Stimulated activated naive CD8-positive, alpha-beta T cell treated with anti-CD3 and anti-CD28 coated beads, Interleukin-15, amount 100 ng/mL, for 72 hours (primary cell): Measurements from ENCODE around the gene LTBP2.

Source experiments
- ATAC-seq: fragments of 150-1000 bp; cut with Tn5 transposase; 2 replicates; pipeline ENCODE4 v1.10.0; 2021; ENCODE audit warnings: mild to moderate bottlenecking, moderate library complexity
- DNase-seq, 2 donors: peaks; one replicate each; pipeline ENCODE4 v3.0.0; 2021 to 2022
- H3K27ac Mint-ChIP-seq, 2 donors: one replicate each; pipeline ENCODE4 v1.8.0; 2022; ENCODE audit warnings: mild to moderate bottlenecking in 2 of 2, mixed read lengths in 2 of 2, moderate library complexity in 2 of 2
- H3K27me3 Mint-ChIP-seq: one replicate; pipeline ENCODE4 v1.8.0; 2022; ENCODE audit warnings: mixed read lengths
- H3K4me1 Mint-ChIP-seq: one replicate; pipeline ENCODE4 v1.8.0; 2022; ENCODE audit warnings: mild to moderate bottlenecking, mixed read lengths
- H3K4me3 Mint-ChIP-seq, 2 donors: one replicate each; pipeline ENCODE4 v1.8.0; 2022; ENCODE audit warnings: mild to moderate bottlenecking in 2 of 2, mixed read lengths in 2 of 2, moderate library complexity in 1 of 2
- H3K9me3 Mint-ChIP-seq, 2 donors: one replicate each; pipeline ENCODE4 v1.8.0; 2022; ENCODE audit warnings: mixed read lengths in 2 of 2

LTBP2 gene

GRCh38 chr14:74609721-74610120 lies 2.3 kb downstream of the LTBP2 start:
- H3K27ac Mint-ChIP-seq: no peak overlapping the region
- peaks cover 31% of the 10 kb centered on the region for H3K4me1 Mint-ChIP-seq
- H3K27me3 Mint-ChIP-seq: peaks cover 40% of the 10 kb centered on the region
- no peaks in the 10 kb centered on the region for H3K9me3 Mint-ChIP-seq
- ATAC-seq: no peak
- no peak for DNase-seq
- no peak overlapping the region for H3K4me3 Mint-ChIP-seq

GRCh38 chr14:74608959-74609611 lies 3.0 kb downstream of the LTBP2 start:
- H3K4me3 Mint-ChIP-seq: no peak overlapping the region

GRCh38 chr14:74606727-74607126 lies 5.3 kb downstream of the LTBP2 start:
- no peak overlapping the region for H3K27ac Mint-ChIP-seq
- peaks cover 12% of the 10 kb centered on the region for H3K4me1 Mint-ChIP-seq
- H3K4me3 Mint-ChIP-seq: no peak overlapping the region
- no peaks in the 10 kb centered on the region for H3K9me3 Mint-ChIP-seq
- ATAC-seq (no peak), DNase-seq (no peak)
- peaks cover 19% of the 10 kb centered on the region for H3K27me3 Mint-ChIP-seq

More at GRCh38 chr14:74608959-74609611, 3.0 kb downstream of the LTBP2 start:
- Mint-ChIP-seq H3K27ac (no peak overlapping the region), H3K9me3 (no peaks in the 10 kb centered on the region), H3K27me3 (peaks cover 34% of the 10 kb centered on the region), H3K4me1 (peaks cover 24% of the 10 kb centered on the region)
- DNase-seq (peak; percentile 85 to 86), ATAC-seq (peak; percentile 51)

DNA sequence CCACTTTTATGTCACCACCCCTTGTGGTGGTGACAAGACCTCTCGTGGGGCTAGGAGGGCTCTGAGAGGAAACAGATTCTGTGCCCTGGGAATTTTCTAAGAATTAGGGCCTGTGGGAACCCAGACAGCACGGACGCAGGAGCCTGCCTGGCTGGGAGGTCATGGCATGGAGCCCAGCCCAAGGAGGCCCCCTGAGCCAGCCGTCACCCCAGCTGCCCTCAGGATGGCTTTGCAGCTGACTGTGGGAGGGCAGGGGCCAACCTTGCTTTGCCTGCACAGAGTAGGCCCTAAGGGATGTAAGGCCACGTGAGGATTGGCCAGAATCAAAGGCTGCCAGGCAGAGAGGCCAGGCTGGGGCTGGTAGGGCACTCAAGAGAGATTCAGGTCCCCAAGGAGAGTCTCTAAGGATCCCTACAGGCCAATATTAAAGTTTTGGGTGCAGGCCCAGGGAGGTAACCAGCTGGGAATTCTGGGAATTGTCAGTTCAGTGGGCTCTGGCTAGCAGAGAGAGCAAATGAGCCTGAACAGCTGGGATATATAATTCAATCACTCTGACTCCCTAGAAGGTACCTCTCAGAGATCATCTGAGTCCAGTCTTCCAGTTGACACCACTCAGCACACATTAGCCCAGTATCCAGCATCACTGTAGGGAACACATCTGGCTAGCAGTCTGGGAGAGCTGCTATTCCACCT lies 6.4 kb downstream of the LTBP2 start:
- H3K27ac Mint-ChIP-seq: no peak overlapping the region

GRCh38 chr14:74604911-74605310 lies 7.1 kb downstream of the LTBP2 start:
- peaks cover 12% of the 10 kb centered on the region for H3K4me1 Mint-ChIP-seq
- DNase-seq (no peak), ATAC-seq (no peak)
- H3K27me3 Mint-ChIP-seq: peaks cover 4% of the 10 kb centered on the region
- H3K27ac Mint-ChIP-seq: no peak overlapping the region
- H3K9me3 Mint-ChIP-seq: no peaks in the 10 kb centered on the region
- H3K4me3 Mint-ChIP-seq: no peak overlapping the region

More for the DNA sequence above, 6.4 kb downstream of the LTBP2 start:
- H3K9me3 Mint-ChIP-seq: no peaks in the 10 kb centered on the region
- peaks cover 12% of the 10 kb centered on the region for H3K4me1 Mint-ChIP-seq
- peaks cover 11% of the 10 kb centered on the region for H3K27me3 Mint-ChIP-seq
- ATAC-seq (no peak), DNase-seq (no peak)
- no peak overlapping the region for H3K4me3 Mint-ChIP-seq

DNA sequence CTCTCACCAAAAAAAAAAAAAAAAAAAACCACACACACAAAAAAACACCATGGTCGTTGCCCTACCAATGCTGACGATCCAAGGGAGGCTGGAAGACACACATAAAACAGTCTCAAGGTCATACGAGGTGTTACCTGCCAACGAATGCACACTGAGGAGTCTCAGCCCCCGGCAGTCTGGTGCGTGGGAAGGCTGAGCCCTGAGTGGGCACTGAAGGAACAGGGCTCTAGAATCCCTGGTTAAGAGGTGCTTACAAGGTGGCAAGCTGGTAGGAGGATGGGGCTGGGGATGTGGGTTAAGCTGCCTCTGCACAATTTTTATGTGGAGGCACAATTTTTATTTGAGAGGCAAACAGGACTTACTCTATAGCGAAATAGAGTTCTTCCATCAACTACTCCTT lies 7.9 kb downstream of the LTBP2 start:
- Mint-ChIP-seq H3K4me3 (no peak overlapping the region), H3K27ac (no peak overlapping the region), H3K27me3 (no peaks in the 10 kb centered on the region), H3K4me1 (peaks cover 4% of the 10 kb centered on the region), H3K9me3 (no peaks in the 10 kb centered on the region)
- DNase-seq (no peak), ATAC-seq (no peak)

GRCh38 chr14:74601982-74602381 lies 10.1 kb downstream of the LTBP2 start:
- DNase-seq: no peak
- no peaks in the 10 kb centered on the region for H3K9me3 Mint-ChIP-seq
- no peak overlapping the region for H3K27ac Mint-ChIP-seq
- H3K4me1 Mint-ChIP-seq: no peaks in the 10 kb centered on the region
- no peak for ATAC-seq
- H3K27me3 Mint-ChIP-seq: no peaks in the 10 kb centered on the region
- H3K4me3 Mint-ChIP-seq: no peak overlapping the region

DNA sequence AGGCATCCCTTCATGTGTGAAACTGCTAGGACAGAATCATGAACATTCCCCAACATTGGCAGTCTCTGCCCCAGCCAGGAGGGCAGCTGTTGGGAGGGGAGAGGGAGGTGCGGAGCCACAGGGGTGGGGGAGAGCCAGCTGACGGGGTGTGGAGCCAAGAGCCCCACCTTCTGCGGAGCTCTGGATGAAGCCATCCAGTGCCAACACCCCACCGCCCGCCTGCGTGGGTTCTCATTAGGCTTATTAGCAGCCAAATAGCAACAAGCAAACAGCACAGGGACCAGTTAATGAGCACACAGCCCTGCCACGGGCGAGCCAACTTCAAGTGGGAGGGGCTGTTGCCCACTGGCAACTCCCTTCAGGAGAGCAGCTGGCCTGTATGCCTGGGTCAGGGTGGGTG lies 12.1 kb downstream of the LTBP2 start:
- Mint-ChIP-seq H3K27ac (no peak overlapping the region), H3K9me3 (no peaks in the 10 kb centered on the region), H3K4me1 (no peaks in the 10 kb centered on the region), H3K4me3 (no peak overlapping the region), H3K27me3 (no peaks in the 10 kb centered on the region)
- DNase-seq (no peak), ATAC-seq (no peak)

DNA sequence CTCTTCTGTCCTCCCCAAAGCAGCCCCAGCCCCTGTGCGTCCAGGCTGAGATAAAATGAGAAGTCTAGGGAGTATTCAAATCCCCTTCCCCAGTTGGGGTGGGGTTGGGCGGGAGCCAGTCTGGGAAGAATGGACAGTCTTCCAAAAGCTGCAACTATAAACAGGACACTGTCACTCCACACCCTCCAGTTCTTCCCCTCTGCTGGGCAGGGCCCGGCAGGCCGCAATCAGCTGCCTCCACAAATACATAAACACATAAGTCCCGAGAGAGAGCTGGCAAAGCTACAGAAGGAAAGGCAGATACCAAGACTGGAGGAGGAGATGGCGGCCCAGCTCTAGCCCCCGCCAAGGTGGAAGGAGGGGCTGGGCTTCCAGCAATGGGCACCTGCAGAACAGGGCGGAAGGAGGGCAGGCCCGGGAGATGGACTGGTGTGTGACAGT lies 12.7 kb downstream of the LTBP2 start:
- H3K27ac Mint-ChIP-seq: no peak overlapping the region
- H3K9me3 Mint-ChIP-seq: no peaks in the 10 kb centered on the region
- ATAC-seq (no peak), DNase-seq (no peak)
- no peak overlapping the region for H3K4me3 Mint-ChIP-seq
- no peaks in the 10 kb centered on the region for H3K4me1 Mint-ChIP-seq
- no peaks in the 10 kb centered on the region for H3K27me3 Mint-ChIP-seq

DNA sequence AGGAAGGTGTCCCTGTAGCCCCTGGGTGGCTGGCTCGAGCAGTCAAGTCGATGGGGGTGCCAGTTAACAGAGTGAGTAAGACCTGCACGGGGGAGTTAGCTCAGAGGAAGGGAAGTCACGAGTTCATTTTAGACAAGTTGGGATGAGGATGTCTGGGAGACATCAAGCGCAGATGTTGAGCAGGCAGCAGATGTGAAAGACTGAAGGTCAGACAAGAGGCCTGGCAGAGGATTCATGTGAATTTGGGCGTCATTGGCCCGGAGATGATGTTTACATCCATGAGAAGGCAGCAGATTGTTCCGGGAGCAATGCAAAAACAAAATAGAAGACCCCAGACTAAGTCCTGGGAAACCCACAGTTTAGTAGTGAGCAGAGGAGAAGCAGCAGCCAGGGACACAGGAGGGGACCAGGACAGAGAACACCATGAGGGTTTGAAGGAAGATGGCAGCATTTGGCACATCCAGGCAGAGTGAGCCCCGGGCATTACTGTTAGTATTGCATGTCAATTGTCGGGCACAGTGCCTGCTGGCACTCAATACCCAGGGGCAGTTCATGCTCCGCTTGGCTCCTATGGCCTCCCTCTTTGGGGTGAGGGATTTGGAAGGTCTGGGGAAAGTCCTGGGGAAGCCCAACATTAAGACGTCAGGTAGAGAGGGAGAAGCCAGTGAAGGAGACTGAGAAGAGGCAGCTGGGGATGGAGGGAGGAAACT lies 15.1 kb downstream of the LTBP2 start:
- H3K27me3 Mint-ChIP-seq: no peaks in the 10 kb centered on the region
- H3K27ac Mint-ChIP-seq: peak overlapping the region in 1 of 2 donors; percentile 11
- ATAC-seq (no peak), DNase-seq (no peak)
- H3K4me1 Mint-ChIP-seq: no peaks in the 10 kb centered on the region
- H3K4me3 Mint-ChIP-seq: no peak overlapping the region
- no peaks in the 10 kb centered on the region for H3K9me3 Mint-ChIP-seq

DNA sequence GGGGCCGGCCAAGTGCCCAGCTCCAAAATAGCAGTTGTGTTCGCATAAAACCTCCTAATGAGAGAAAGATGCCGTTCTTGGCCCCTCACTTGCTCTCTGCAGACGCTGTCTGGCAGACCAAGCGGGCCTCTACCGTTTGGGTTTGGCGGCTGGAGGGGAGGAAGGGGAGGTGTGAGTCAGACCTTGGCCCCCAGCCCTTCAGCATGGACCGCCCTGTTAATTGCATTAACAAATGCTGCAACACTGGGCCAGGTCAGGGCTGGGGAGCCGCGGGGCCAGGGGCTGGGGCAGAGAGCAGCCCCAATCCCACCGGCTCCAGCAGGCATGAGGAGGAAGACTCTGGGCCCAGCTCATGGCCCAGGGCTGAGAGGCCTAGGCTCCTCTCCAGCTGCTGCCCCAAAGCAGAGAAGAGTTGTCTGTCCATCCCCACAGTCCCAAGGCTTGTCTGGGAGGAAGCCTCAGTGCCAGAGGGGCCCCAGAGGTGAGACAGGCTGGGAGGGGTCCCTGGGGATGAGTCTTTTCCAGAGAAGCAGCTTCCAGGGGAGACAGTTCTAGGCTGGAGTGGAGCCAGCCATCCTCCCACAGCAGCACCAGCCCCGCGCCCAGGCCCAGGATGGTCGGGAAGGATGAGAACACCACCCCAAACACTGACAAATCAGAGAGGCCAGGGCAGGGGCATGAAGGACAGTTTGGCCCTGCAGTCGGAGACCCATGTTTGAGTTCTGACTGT lies 16.9 kb downstream of the LTBP2 start:
- no peaks in the 10 kb centered on the region for H3K9me3 Mint-ChIP-seq
- H3K27ac Mint-ChIP-seq: no peak overlapping the region
- DNase-seq (no peak), ATAC-seq (no peak)
- H3K27me3 Mint-ChIP-seq: no peaks in the 10 kb centered on the region
- no peak overlapping the region for H3K4me3 Mint-ChIP-seq
- no peaks in the 10 kb centered on the region for H3K4me1 Mint-ChIP-seq

DNA sequence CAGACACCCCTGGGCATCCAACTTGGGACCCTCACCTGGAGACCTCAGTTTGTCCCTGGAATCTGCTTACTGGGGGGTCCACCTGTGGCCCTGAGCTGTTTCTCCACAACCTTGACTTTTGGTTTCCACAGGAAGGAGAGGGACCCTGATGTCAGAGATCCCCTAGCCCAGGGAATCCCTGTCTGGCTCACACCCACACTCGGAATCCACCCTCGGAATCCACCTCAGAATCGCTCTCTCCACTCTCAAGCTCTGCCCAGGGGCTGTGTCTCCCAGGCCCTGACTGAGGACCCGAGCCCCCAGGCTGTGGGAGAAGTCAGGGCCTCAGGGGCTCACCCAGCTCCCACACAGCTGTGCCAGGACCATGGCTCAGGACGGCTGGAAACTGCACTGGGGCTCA lies 17.4 kb downstream of the LTBP2 start:
- H3K4me3 Mint-ChIP-seq: no peak overlapping the region
- ATAC-seq (no peak), DNase-seq (no peak)
- no peaks in the 10 kb centered on the region for H3K27me3 Mint-ChIP-seq
- peak overlapping the region in 1 of 2 donors; percentile 66 for H3K27ac Mint-ChIP-seq
- H3K4me1 Mint-ChIP-seq: no peaks in the 10 kb centered on the region
- H3K9me3 Mint-ChIP-seq: no peaks in the 10 kb centered on the region

- Mint-ChIP-seq H3K4me3 (no peak overlapping the region), H3K9me3 (no peaks in the 10 kb centered on the region), H3K4me1 (no peaks in the 10 kb centered on the region), H3K27me3 (no peaks in the 10 kb centered on the region), H3K27ac (peak overlapping the region in 1 of 2 donors; percentile 66)
- no peak for DNase-seq
- no peak for ATAC-seq
Measured at GRCh38 chr14:74594029-74594428, 18.0 kb downstream of the LTBP2 start.

GRCh38 chr14:74593241-74593953 lies 18.6 kb downstream of the LTBP2 start:
- no peak for ATAC-seq
- no peaks in the 10 kb centered on the region for H3K4me1 Mint-ChIP-seq
- H3K27ac Mint-ChIP-seq: no peak overlapping the region
- no peaks in the 10 kb centered on the region for H3K9me3 Mint-ChIP-seq
- no peak for DNase-seq
- no peak overlapping the region for H3K4me3 Mint-ChIP-seq
- no peaks in the 10 kb centered on the region for H3K27me3 Mint-ChIP-seq
